Dermis microvascular lymphatic vessel endothelial cell (primary cell): ENCODE results near the gene RNF208. TPM values are rescaled to one million over a fixed set of nuclear protein-coding genes. Genes with fewer than 3 reads are reported as not detected.

ENCODE experiments used
- DNase-seq, 2 donors: peaks; one replicate each; pipeline versions ENCODE4 v3.0.0 to v3.0.0-alpha.2; 2010; ENCODE audit warnings: low read depth in 2 of 2
- total RNA-seq: library from RNA; depleted of rRNA; stranded (reverse); fragments of >200 nt; gene quantifications from 2 replicates; pipeline ENCODE4 v1.2.1, GENCODE V29; 2014

The RNF208 gene
- total RNA-seq, 1 donor from 2014 or later, result under 0.01 TPM

DNA sequence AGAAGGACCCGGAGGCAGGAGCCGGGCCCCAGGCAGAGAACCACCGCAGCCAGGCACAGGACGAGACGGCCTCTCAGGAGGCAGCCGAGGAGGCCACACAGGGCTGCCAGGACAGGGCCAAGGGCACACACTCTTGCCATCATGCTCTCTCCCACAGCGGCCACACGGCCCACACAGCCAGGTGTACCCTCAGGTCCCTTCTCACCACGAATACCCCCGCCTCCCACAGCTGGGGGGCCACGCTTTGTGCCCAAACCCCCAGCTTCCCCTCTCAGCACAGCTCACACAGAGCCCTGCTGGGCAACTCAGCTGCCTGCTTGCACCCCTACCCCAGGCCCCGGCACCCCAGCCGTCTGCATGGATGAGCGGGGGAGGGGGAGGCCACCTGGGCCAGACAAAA is 28.3 kb downstream of the RNF208 start:
- DNase-seq, result no peak

DNA sequence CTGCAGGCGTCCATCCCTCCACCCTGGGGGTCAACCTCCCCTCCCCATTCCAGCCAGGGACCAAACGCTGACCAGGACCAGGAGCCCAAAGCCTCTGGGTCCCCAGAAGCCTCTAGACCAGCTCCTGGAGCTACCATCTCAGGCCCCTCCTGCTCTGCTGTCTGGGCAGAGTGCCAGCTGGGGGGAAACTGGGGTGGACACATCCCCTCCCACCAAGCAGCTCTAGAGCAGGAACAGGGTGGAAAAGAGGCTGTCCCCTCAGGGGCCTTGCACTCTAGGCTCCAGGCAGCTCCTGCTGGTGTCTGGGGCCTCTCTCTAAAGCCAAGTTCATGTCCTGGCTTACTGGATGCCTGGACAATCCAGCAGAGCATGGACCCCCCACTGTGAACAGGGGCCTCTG is 29.2 kb downstream of the RNF208 start:
- no peak for DNase-seq

DNA sequence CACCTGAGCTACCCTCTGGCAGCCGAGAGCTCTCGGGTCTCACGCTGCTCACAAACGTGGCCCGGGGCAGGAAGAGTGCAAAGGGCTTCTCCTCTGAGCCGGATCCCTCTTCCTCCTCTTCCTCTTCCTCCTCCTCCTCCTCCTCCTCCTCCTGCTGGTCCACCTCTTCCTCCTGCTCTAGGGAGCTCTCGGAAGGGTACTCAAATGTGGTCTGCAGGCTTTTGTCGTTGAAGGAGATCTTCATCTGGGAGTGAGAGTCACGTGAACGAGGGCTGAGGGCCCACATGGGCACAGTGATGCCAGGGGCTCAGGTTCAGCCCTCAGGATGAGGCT is 29.6 kb downstream of the RNF208 start:
- no peak for DNase-seq

DNA sequence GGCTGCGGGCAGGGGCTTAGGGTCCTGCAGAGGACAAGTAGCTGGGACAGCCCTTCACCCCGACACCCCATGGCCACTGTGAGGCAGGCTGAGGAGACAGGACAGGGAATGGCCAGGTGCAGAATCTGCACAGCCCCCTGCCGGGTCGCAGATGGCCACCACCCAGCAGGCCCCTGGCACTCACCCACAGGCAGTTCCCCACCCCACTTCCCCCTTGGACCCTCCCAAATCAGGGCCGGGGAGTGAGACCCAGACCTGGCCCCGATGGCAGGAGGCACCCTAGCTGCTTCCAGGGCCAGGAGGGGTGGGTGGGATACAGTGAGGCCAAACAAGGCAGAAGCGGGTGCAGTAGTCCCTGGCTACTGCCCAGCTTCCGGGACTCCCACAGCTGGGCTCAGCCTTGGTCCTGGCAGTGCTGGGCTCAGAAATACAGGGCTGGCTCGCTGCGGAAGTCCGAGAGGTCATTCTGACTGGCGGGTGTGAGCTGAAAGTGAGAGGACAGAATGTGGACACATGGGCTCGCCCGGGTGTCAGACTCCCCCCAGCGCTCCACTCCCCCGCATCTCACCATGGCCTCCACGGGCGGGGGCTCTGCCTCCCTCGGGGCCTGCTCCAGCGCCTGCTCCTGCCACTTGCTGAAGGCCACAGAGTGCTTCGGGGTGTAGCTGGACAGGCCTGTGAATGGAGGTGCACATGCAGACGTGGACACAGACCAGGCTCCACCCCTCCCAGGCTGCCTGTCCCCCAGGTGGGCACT is 30.2 kb downstream of the RNF208 start:
- DNase-seq, result no peak

DNA sequence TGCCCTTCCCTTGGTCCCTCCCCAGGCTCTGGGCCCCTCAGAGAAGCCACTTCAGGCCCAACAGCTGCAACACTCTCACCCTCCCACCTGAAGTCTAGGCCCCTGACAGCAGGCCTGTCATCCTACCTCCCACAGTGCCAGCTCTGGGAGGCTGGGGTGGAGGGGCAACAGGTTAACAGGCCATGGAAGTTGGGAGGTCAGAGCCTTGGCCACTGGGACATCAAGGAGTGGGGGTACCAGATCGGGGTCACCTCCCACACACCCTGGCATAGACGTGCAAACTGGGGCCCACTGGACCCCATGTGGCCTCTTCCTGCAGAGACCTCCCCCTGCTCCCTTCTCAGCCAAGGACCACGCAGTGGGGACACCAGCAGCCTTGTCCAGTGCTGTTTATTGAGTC is 30.8 kb downstream of the RNF208 start:
- DNase-seq, result no peak

DNA sequence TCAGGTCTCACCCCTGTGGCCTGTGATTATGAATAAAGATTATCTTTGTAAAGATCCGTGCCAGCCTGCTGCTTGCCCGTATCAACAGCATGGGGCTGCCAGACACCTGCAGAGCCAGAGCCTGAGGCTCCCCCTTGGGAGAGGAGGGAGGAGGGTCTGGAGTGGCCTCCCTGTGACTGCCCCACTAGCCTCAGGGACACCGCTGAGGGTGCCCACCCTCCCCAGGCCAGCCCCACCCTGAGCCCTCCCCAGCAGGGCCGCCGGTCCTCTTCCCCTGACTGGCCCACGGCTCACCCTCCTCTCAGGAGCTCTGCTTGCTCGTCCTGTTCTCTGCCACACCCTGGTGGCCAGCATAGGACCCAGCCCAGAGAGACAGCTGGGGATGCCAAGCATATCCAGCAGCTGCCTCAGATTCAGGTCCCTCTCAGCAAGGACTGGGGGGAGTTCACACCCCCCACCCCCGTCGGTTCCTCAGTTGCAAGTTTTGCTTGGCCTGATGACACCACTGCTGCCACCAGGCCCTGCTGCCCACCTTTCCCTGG is 31.7 kb downstream of the RNF208 start:
- DNase-seq, result no peak

DNA sequence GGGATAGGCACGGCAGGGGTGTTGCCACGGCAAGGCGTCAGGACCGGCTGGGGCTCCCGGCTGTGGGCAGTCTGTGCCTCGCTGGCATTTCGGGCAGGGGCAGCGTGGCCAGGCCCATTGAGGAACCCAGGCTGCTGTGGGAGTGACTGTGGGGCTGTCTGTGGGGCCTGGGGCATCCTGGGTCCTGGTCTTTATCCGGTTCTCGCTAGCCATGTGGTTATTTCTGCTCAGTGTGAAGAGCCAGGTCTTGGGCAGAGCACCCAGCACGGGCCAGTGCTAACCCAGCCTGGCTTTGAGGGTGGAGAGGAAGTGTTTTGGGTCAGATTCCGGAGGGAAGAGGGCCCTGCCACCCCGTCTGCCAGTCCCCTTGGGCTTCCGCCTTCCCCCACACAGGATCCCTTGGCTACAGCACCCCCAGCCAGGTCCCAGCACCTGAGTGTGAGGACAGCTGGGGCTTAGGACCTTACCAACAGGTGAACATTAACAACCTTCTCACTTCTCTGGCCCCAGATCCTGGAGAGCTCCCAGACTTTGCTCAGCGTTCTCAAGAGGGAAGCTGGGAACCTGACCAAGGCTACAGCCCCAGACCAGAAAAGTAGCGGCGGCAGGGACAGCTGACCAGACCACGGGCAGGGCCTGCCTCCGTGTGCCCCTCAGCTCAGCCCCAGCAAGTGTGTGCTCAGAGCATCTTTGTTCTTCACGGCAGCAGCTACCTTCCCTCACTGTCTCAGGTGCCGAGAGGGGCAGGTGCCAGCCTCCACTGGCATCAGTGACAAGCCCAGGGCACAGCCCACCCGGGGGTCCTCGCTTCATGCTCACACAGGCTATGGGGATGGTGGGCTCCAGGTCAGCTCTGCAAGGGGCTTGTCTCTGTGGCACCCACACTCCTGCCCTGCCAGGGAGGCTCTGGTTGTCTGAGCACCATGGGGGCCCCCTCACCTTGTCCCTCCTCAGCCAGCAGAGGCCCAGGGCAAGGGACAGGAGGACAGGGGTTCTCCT is 32.4 kb downstream of the RNF208 start:
- no peak for DNase-seq

DNA sequence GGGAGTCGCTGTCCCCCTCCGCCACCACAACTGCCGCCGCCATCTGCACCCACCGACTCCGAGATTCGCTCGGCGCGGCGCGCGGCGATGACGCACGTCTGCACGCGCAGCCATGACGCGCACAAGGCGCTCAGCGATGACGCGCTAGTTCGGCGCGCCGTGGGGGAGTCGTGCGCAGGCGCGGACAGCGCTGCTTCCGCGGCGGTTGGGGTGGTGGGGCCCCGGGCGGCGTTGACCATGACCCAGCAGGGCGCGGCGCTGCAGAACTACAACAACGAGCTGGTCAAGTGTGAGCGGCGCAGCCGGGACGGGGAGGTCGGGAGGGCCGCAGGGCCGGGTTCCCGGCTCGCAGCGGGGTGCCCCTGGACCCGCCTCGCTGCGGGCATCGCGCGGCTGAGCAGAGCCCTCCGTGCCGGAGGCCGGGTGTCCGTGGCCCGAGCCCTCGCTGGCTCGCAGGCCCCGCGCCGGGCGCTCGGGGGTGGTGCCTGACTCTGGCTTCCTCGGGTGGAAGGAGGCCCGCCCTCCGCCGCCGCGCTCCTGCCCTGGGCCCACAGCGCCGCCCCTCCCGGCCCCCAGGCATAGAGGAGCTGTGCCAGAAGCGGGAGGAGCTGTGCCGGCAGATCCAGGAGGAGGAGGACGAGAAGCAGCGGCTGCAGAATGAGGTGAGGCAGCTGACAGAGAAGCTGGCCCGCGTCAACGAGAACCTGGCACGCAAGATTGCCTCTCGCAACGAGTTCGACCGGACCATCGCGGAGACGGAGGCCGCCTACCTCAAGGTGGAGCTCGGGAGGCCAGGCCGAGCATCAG is 33.3 kb downstream of the RNF208 start, which contains the start of the genes ANAPC2 and SSNA1:
Gene ANAPC2 (minus strand): TSS at position 71 of the 807 bp plus-strand sequence. CDS start 28 bp downstream, at position 43.
Gene SSNA1 (plus strand): TSS at position 187 of the 807 bp plus-strand sequence. CDS start 51 bp downstream, at position 238.
- DNase-seq, result peak; percentile 89 to 94

DNA sequence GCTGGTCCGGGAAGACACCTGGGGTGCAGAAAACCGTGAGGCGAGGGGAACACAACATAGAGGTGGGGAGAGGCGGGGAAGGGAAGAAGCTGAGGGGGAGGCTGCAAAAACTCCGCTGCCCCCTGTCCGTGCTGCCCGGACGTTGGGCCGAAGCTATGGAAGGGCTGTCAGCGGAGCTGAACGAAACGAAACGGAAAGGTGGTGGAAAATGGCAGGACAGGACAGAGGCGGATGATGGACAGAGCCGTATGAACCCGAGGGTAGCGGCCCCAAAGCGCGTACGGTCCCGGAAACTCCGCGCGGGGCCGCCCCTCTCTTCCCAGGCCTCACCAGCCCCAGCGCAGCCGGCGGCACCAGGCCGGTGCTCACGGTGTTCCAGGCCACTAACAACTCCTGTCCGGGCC is 34.0 kb downstream of the RNF208 start:
- no peak for DNase-seq

DNA sequence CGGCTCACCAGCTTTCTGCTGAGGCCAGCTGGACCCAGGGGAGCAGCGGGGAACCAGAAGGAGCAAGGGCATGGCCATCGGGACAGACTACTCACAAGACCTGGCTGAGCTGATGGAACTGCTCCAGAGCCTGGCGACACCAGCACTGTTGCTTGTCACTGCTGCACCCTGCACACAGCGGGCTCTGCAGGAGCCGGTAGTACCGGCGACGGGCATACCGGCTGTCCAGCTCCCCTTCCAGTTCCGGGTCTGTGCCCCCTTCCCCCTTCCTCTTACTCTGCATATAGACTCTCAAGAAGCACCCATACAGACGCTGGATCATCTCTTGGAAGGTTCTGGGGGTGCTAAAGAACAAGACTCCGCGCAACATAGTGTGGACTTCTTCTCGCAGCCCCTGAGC is 34.7 kb downstream of the RNF208 start:
- DNase-seq, result no peak

DNA sequence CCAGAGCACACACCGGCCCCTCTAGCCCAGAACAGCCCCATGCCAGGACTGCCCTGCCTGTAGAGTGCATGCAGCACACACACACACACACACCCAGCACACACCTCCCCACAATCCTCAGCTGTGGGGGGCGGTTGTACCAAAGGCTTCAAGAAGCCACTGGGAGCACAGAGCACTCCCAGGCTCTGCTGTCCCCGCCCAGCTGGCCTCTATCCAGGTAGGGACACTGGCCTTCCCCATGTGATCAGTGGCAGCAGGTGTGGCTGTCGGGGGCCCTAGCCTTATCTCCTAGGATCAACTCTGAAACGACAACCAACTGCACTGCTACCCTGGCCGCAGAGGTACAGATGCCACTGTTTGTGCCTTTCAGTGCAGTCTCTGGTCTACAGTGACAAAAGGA is 35.7 kb downstream of the RNF208 start:
- no peak for DNase-seq

DNA sequence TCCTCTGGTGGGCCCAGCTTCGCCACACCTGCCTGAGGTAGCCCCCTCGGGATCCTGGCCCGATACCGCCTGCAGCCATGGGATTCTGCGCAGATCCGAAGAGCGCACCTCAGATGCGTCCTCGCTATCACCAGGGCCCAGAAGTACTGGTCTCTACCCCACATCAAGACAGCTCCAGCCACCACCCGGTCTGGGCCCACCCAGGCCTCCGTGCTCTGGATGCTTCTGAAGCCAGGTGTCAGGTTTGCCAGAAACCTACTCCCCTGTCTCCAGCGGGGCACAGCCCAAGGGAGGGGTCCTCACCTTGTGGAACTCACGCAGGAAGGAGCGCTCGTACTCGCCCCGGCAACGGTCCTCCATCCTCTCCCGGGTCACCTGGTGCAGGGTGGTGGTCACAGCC is 36.1 kb downstream of the RNF208 start:
- no peak for DNase-seq

DNA sequence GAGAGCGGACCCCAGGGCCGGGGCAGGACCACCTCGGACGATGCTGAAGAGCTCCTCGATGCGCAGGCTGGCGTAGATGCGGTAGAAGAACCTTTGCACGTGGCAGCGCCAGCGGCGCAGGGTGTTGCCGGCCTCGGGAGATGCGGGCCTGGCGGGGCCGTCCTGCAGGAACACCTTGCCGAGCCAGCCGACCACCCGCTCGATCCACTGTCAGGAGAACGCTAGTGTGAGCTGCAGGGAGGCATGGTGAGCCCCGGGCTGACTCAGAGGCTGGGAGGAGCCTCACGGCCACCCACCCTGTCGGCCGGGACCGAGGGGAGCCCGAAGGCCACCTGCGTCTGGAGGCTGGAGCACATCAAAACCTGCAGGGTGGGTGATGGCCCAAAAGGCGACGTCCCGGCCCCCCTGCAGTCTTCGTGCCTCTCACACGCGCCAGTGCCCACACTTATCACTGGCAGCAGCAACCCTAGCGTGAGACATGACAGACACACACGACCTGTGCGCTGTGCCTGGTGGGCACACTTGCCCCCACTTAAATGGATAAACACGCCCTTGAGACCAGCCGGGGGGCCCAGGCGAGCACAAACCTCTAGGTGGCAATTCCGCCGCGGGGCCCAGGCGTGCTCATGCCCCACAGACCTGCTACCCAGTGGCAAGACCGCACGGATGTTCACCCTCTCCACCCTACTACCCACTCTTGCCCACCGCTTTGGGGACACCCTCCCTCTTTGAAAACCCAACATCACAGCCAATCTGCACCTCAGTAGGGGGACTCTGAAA is 37.0 kb downstream of the RNF208 start:
- DNase-seq, result no peak

DNA sequence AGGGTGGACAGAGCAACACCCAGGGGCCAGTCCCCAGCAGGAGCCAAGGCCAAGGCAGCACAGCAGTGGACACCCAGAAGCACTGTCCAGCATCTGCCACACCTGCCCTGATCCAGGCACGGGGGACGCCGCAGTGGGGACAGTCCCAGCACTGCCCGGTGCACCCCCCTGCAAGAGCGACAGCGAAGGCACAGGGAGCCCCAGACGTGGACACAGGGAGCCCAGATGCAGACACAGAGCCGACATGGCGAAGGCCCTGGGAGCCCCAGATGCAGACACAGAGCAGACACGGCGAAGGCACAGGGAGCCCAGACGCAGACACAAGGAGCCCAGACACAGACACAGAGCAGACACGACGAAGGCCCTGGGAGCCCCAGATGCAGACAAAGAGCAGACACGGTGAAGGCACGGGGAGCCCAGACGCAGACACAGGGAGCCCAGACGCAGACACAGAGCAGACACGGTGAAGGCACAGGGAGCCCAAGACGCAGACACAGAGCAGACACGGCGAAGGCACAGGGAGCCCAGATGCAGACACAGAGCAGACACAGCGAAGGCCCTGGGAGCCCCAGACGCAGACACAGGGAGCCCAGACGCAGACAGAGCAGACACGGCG is 38.0 kb downstream of the RNF208 start:
- no peak for DNase-seq

DNA sequence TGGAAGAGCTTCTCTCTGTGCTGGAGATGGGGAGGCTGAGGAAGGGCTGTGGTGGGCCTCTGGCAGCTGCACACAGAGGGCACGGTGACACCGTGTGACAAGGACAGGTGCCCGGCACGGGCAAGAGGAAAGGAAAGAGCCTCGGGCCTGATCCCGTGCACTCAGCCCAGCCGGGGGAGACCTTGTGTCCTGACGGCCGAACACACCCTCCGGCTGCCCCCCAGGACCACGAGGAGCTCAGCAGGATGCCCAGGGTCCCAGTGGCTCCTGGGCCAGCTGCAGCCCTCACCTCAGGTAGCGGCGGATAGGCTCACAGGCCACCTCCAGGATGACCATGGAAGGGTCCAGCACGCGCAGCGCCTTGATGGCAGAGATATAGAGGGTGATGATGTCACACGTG is 39.2 kb downstream of the RNF208 start:
- DNase-seq, result no peak

DNA sequence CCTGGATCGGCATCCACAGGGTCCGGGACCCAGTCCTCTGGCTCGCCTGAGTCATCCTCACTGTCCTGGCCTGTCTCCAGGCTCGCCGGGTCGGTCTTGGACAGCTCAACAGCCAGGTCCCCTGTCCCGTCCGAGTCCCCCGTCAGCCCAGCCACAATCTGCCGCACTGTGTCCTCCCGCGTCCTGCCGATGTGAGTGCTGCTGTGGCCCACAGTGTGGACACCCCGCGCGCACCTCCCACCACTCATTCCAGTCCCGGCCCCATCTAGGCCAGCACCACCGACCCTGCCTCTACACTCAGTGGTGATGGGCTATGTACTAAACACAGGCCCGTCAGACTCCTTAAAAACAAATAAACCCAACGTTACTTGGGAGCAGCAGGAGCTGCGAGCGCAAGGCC is 40.4 kb downstream of the RNF208 start:
- no peak for DNase-seq

DNA sequence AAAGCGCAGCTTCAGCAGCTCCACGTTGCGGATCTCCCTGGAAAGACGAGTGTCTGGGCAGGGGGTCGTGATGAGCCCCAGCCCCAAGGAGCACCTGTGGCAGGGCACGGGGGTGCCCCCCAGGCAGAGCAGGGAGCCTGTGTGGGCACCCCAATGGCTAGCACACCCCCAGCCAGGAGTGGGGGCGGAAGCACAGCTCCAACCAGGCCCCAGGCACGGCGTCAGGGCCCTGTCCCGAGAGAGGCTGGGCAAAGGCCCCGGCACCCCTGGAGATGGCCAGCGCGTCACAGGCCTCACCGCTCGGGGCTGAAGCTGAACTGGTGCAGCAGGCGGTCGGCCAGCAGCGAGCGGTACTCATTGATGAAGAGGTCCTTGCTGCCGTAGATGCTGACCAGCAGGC is 41.5 kb downstream of the RNF208 start:
- no peak for DNase-seq

DNA sequence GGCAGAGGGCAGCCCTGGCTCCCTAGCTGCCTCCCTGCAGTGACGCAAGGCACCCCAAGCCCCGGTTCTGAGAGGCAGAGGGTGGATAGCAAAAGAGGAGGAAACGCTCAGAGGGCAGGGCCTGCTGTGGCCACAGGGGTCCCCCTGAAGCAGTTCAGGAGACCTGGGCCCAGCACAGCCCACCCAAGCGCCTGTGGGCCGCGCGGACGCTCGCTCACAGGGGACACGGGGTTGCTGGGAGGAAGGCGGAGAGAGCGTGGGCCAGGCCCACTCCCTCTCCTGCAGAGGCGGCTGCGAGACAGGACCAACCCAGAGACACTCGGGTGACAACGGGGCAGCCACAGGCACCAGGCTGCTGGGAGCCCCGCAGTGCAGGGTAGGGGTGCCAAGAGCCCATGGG is 42.3 kb downstream of the RNF208 start:
- DNase-seq, result no peak

DNA sequence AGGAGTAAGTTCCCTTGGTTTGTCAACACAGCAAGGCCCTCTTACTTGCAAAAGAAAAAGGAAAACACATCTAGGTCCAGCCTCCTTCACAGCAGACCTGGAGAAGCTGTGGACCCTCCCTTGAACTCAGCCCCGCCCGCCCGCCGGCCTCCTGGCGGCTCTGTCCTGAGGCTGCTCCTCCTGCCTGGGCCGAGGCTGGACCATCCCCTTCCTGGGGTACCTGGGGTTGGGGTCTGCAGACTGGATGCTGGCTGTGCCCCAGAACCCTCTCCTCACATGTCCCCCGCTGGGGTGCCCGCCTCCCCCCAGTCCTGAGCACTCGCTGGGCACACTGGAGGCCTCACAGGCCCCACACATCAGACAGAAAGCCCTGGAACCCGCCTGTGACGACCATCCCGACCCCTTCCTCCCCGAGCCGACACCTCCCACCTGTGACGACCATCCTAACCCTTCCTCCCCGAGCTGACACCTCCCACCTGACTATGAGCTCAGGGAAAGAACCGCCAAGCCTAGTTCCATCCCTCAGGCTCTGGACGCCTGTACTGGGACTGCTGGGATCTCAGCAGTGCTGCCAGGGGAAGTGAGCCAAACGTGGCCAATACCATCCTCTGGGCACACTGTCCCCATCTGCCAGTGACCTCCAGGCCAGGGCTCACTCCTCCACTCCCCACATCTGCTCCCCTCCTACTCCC is 43.0 kb downstream of the RNF208 start:
- no peak for DNase-seq
